Duodenal mucosa (tissue), 2 donors: ENCODE data around the gene USP47.

Source experiments
- H3K27ac ChIP-seq: one replicate; pipeline ENCODE4 v1.7.0; 2013; ENCODE audit warnings: low read depth, low read length
- H3K27me3 ChIP-seq, 2 donors: one replicate each; pipeline ENCODE4 v1.7.0; 2013; ENCODE audit warnings: low read length in 2 of 2, control low read depth in 1 of 2; ENCODE audit not compliant: insufficient read depth in 2 of 2, control insufficient read depth in 1 of 2
- H3K36me3 ChIP-seq, 2 donors: one replicate each; pipeline ENCODE4 v1.7.0; 2013; ENCODE audit warnings: low read length in 2 of 2, control low read depth in 1 of 2; ENCODE audit not compliant: insufficient read depth in 2 of 2, control insufficient read depth in 1 of 2
- H3K4me1 ChIP-seq, 2 donors: one replicate each; pipeline ENCODE4 v1.7.0; 2013; ENCODE audit warnings: low read length in 2 of 2, control low read depth in 1 of 2; ENCODE audit not compliant: insufficient read depth in 2 of 2, control insufficient read depth in 1 of 2
- H3K4me3 ChIP-seq, 2 donors: one replicate each; pipeline ENCODE4 v1.7.0; 2013; ENCODE audit warnings: low read length in 2 of 2, low read depth in 1 of 2
- H3K9ac ChIP-seq, 2 donors: one replicate each; pipeline ENCODE4 v1.7.0; 2013; ENCODE audit warnings: low read length in 2 of 2, low read depth in 1 of 2
- H3K9me3 ChIP-seq, 2 donors: one replicate each; pipeline ENCODE4 v1.7.0; 2013; ENCODE audit warnings: low read length in 2 of 2, control low read depth in 1 of 2; ENCODE audit not compliant: control insufficient read depth in 1 of 2

USP47 gene

GRCh38 chr11:11810764-11811726 lies 30.7 kb upstream of the USP47 start:
- Histone ChIP-seq H3K4me3 (no peak overlapping the region), H3K27me3 (no peaks in the 10 kb centered on the region), H3K4me1 (no peaks in the 10 kb centered on the region), H3K27ac (no peak overlapping the region), H3K36me3 (no peaks in the 10 kb centered on the region), H3K9me3 (no peaks in the 10 kb centered on the region), H3K9ac (no peak overlapping the region)

- H3K27ac ChIP-seq: no peak overlapping the region
- no peak overlapping the region for H3K9ac ChIP-seq
- H3K4me1 ChIP-seq: no peaks in the 10 kb centered on the region
- H3K4me3 ChIP-seq: no peak overlapping the region
- H3K36me3 ChIP-seq: no peaks in the 10 kb centered on the region
- no peaks in the 10 kb centered on the region for H3K27me3 ChIP-seq
- H3K9me3 ChIP-seq: no peaks in the 10 kb centered on the region
Observed at GRCh38 chr11:11813288-11813962, 28.3 kb upstream of the USP47 start.

GRCh38 chr11:11814614-11815452 lies 26.9 kb upstream of the USP47 start:
- Histone ChIP-seq H3K36me3 (no peaks in the 10 kb centered on the region), H3K9me3 (no peaks in the 10 kb centered on the region), H3K27me3 (no peaks in the 10 kb centered on the region), H3K27ac (no peak overlapping the region), H3K4me1 (no peaks in the 10 kb centered on the region), H3K9ac (no peak overlapping the region), H3K4me3 (no peak overlapping the region)

GRCh38 chr11:11816511-11817314 lies 25.1 kb upstream of the USP47 start:
- Histone ChIP-seq H3K4me3 (no peak overlapping the region), H3K4me1 (no peaks in the 10 kb centered on the region), H3K36me3 (no peaks in the 10 kb centered on the region), H3K9me3 (no peaks in the 10 kb centered on the region), H3K27ac (no peak overlapping the region), H3K27me3 (no peaks in the 10 kb centered on the region), H3K9ac (no peak overlapping the region)

- Histone ChIP-seq H3K9ac (no peak overlapping the region), H3K27me3 (no peaks in the 10 kb centered on the region), H3K4me3 (no peak overlapping the region), H3K27ac (no peak overlapping the region), H3K4me1 (no peaks in the 10 kb centered on the region), H3K9me3 (no peaks in the 10 kb centered on the region), H3K36me3 (no peaks in the 10 kb centered on the region)
Observed at GRCh38 chr11:11817957-11818356, 23.8 kb upstream of the USP47 start.

GRCh38 chr11:11818529-11819121 lies 23.1 kb upstream of the USP47 start:
- Histone ChIP-seq H3K36me3 (no peaks in the 10 kb centered on the region), H3K27me3 (no peaks in the 10 kb centered on the region), H3K9me3 (no peaks in the 10 kb centered on the region), H3K4me1 (no peaks in the 10 kb centered on the region), H3K4me3 (no peak overlapping the region), H3K27ac (no peak overlapping the region), H3K9ac (no peak overlapping the region)

GRCh38 chr11:11821899-11822298 lies 19.9 kb upstream of the USP47 start:
- no peaks in the 10 kb centered on the region for H3K27me3 ChIP-seq
- H3K36me3 ChIP-seq: no peaks in the 10 kb centered on the region
- no peak overlapping the region for H3K4me3 ChIP-seq
- H3K9ac ChIP-seq: no peak overlapping the region
- H3K27ac ChIP-seq: no peak overlapping the region
- no peaks in the 10 kb centered on the region for H3K9me3 ChIP-seq
- no peaks in the 10 kb centered on the region for H3K4me1 ChIP-seq

- Histone ChIP-seq H3K36me3 (no peaks in the 10 kb centered on the region), H3K9ac (no peak overlapping the region), H3K9me3 (no peaks in the 10 kb centered on the region), H3K27ac (no peak overlapping the region), H3K4me1 (no peaks in the 10 kb centered on the region), H3K4me3 (no peak overlapping the region), H3K27me3 (no peaks in the 10 kb centered on the region)
Observed at GRCh38 chr11:11822946-11823345, 18.8 kb upstream of the USP47 start.

GRCh38 chr11:11826260-11826659 lies 15.5 kb upstream of the USP47 start:
- no peak overlapping the region for H3K4me3 ChIP-seq

More at GRCh38 chr11:11826260-11826659, 15.5 kb upstream of the USP47 start:
- Histone ChIP-seq H3K4me1 (no peaks in the 10 kb centered on the region), H3K9ac (no peak overlapping the region), H3K9me3 (no peaks in the 10 kb centered on the region), H3K27me3 (no peaks in the 10 kb centered on the region), H3K36me3 (no peaks in the 10 kb centered on the region), H3K27ac (no peak overlapping the region)
